ENCODE data around the gene IFNL2.

DNA sequence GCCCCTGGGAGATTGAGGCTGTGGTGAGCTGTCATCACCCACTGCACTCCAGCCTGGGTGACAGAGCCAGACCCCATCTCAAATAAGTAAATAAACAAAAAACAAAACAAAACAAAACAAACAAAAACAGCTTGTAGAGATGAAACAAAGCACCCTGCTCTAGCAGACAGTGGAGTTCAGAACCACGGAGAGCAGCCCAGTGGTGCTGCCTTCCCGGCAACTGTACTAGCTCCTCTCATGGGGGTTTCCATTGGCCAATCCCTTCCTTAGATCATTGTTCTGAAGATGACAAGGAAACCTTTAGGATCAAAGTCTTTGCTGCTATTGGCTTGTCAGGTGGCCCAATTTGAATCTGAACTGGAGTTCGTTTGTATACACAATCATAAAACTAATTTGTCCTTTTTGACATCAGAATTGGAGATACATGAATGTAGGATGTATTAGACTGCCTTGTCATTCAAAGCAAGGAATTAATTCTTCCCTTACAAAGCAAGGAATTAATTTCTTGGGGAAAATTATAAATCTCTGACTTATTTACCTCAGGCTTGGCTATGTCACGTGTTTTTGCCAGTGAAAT is 44.4 kb upstream of the IFNL2 start:
- TF ChIP-seq EZH2 (IDR thresholded peaks at IDR 0.05; ENCODE audit: low read length, unreplicated experiment) (no peak), EZH2phosphoT487 (IDR thresholded peaks at IDR 0.05; ENCODE audit: borderline replicate concordance, low read length) (no peak)
- TF ChIP-seq, protein P1, sequence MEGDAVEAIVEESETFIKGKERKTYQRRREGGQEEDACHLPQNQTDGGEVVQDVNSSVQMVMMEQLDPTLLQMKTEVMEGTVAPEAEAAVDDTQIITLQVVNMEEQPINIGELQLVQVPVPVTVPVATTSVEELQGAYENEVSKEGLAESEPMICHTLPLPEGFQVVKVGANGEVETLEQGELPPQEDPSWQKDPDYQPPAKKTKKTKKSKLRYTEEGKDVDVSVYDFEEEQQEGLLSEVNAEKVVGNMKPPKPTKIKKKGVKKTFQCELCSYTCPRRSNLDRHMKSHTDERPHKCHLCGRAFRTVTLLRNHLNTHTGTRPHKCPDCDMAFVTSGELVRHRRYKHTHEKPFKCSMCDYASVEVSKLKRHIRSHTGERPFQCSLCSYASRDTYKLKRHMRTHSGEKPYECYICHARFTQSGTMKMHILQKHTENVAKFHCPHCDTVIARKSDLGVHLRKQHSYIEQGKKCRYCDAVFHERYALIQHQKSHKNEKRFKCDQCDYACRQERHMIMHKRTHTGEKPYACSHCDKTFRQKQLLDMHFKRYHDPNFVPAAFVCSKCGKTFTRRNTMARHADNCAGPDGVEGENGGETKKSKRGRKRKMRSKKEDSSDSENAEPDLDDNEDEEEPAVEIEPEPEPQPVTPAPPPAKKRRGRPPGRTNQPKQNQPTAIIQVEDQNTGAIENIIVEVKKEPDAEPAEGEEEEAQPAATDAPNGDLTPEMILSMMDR (conservative IDR thresholded peaks at IDR 0.05; ENCODE audit: low read depth, low read length): no peak
